Activated T-helper 1 cell treated with anti-CD3 and anti-CD28 coated beads, Interleukin-2, amount 50 U/mL, for 16 hours (primary cell): ENCODE results near the gene SH2D6.
"Not testable (repeated sequence)": the region's sequence is repeated elsewhere in the genome, so short reads cannot be mapped to it uniquely, and the experiment has no call there.

Experiments
- DNase-seq, 2 donors: peaks; one replicate each; pipeline ENCODE4 v3.0.0-alpha.2; 2020; ENCODE audit warnings: low read depth in 1 of 2, low spot score in 1 of 2

SH2D6 gene

DNA sequence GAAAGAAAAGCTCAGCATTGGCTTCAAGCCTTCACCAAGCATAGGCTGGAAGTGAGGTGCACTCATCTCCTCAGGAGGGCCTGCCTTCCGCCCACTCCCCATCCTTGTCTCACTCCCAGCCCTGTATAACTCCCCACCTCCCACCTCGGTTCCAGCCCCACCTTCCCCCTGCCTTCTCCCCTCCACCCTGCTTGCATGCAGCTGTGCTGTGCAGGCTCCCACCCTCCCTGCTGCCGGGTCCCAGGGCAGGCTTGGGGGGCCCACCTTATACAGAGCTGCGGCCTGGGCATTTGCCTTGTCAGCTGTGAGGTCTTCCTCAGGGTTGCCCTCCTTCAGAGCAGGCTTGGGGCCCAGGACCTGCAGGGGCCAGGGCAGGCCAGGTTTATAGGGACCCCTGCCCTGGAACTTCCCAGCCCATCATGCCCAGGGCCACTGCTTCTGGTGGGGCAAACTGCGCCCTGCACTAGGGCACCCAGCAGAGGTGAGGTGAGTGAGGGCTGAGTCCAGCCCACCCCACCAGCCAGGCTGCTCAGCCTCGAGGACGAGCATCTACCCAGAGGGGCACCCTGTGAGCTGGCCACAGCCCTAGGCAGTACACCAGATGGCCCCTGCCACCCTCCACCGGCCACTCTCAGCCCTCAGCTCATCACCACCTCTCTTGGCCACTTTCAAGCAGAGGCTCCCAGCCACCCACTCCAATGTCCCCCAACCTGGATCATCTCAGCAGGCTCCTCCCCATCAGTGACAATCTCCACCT lies 19.9 kb upstream of the SH2D6 start:
- DNase-seq: no peak

GRCh38 chr2:85399183-85399455 lies 19.4 kb upstream of the SH2D6 start:
- DNase-seq: no peak

DNA sequence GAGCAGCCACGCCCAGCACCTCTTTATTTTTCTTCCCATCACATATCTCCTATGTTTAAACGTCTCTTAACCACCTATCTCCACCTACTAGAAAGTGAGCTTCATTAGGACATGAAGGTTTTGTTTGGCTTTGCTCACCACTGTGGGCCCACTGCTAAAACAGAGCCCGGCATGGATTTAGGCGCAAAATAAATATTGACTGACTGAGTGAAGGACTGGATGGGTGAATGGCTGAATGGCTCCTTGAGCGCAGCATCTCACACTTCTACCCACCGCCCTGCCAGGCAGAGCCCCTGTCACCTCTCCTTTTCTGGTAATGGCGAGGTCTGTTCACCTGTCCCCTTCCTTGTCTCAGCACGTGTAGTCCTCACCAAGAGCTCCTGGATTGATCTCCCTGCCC lies 18.5 kb upstream of the SH2D6 start:
- DNase-seq: no peak

DNA sequence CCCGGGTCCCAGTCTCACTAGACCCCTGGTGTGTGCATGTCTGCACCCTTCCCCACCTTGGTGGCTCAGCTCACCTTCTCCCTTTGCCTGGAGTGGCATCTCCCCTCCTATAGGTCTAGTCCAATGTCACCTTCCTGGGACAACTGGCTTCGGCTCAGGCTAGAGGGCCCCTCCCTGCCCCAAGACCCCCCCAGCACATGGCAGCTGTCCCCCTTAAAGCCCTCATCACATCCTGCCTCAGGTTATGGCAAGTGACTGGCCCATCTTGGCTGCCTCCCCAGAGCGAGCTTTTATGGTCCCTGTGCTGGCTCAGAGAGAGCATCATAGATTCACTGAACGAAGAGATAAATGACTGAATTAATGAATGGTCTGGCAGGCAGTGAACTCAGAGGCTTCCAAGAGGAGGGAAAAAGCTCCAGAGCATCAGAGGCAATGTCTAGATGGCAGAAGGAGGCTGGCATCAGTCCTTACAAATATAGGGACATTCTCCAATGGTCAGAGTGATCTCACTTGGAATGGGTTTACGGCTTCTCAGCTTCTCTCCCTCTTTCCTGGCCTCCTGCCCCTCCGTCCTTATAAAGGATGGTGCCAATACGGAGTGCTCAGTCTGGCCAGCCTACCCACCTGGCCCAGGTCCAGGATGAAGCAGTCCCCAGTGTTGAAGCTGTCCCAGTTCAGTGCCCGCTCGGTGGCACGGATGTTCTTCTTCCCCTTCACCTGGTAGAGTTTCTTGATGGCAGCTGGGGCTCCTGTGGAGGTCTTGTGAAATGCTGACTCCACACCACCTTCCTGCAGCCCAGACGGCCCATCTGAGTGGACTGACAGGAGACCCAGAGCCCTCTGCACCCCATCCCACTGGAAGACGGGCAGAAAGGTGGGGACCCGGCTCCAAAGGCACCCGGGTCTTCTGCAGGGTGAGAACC lies 17.7 kb upstream of the SH2D6 start:
- no peak for DNase-seq

- no peak for DNase-seq
Measured at GRCh38 chr2:85401464-85401805, 17.1 kb upstream of the SH2D6 start.

DNA sequence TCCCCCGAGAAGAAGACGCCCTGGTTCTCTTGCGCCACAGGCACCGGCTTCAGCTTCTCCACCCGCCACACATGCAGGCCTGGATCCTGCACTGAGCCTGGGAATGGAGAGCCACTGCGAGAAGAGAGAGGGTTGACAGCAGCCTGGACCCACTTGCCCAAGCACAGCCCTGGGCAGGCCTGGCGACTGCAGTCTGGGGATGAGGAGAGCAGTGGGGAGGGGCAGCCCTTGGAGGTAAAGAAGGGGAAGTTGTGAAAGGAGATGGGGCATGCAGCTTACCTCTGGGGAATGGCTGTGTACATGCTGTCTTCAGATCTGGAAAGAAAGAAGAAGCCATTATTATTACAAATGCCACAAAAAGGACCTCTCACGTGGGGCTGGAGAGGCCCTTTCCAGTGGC lies 16.7 kb upstream of the SH2D6 start:
- DNase-seq: no peak

- peak; percentile 36 to 43 for DNase-seq
Measured at GRCh38 chr2:85405201-85406059, 13.1 kb upstream of the SH2D6 start.

DNA sequence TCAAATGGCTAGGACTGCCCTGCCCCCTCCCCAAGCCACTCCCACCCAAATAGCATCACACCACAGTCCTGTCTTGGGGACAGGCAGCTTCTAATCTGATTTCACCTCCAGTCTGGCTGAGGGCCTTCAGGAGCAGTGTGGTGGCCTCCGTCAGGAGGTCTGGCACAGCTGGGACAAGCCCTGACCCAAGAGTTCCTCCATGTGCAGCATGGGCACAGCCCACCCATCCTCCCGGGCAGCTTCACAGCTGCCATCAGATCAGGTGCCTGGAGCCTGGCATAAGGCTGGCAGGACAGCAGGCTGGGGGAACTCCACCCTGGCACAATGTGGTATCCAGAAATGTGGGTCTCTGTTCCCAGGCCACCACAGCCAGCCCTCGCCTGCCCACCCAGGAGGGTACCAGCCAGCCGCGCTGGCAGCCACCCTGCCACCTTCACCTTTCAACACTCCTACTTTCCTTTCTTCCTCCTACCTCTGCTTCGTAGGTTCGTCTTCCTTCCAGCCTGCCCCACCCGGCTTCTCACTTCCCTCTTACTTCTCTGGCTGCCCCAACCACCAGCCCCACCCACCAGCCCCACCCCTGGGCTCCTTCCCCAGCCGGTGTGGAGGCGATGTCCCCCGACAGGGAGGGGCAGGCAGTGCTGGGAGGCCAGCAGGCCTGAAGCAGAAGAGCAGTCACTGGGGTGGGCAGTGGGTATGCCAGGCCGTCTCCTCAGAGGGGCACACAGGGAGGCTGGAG lies 8.5 kb upstream of the SH2D6 start, which contains the start of gene CAPG:
CAPG (minus strand) TSS at position 522 of the 739 bp plus-strand sequence. CDS start 8,221 bp downstream, outside the sequence.
- no peak for DNase-seq

DNA sequence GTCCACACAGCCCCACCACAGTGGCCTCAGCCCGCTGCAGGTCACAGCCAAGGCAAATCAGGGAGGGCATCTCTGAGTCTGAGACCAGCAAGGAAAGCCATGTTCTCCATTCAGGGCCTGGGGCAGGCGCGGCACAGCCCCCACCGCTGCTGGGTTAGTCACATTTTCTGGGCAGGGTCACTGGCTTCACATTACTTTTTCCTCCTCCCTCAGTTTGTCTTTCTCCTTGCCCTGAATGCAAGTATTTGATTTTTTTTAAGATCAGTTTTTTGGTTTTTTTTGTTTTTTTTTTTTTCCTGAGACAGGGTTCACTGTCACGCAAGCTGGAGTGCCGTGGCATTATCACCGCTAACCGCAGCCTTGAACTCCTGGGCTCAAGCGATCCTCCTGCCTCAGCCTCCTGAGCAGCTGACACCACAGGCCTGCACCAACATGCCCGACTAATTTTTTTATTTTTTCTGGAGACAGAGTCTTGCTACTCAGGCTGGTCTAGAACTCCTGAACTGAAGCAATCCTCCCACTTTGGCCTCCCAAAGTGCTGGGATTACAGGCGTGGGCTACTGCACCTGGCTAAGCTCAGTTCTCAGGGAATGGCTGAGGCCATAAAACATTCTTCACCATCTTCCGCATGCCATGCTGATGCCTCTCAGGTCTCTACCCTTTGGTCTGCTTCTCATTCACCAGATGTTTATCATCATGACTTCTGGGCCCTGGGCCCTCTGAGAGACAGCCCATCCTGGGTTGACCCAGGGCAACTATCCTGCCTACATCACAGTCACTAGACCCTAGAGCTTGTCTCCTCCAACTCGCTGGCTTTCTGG lies 7.7 kb upstream of the SH2D6 start:
- DNase-seq: no peak

GRCh38 chr2:85411405-85411748 lies 7.1 kb upstream of the SH2D6 start:
- no peak for DNase-seq

DNA sequence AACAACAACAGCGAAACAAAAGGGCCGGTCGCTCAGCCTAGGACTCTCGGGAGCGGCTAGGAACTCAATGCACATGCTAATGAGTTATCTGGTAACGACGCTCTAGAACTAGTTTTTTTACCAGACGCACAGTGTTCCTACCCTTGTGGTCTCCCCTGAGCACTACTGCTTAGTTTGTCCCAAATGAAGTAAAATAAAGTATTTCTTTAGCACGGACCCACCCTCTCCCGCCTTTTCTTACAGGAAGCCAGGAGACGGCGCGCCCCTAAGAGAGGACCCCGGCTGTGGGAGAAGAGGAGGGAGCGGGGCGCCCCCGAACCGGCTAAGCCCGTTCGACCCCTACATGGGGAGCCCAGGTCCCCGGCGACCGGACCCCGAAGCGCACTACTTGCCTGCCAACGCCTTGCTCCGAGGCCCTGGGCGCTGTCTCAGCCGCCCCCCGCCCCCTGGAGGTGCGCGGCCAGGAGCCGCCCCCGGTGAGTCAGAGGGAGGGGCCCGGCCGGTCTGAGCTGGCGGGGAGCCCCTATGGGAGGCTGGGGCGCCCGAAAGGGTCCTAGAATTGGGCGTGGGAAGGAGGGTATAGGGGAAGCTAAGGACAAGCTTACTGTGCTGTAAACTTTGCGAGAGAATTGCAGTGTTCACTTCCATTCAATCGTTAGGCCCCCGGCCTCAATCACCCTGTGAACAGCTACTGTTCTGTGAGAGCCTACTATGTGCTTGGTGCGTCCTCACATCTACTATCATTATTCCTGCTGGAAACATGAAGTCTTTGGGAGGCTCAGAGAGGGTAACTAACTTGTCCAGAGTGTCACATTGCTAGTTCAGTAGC lies 4.7 kb upstream of the SH2D6 start:
- no peak for DNase-seq

DNA sequence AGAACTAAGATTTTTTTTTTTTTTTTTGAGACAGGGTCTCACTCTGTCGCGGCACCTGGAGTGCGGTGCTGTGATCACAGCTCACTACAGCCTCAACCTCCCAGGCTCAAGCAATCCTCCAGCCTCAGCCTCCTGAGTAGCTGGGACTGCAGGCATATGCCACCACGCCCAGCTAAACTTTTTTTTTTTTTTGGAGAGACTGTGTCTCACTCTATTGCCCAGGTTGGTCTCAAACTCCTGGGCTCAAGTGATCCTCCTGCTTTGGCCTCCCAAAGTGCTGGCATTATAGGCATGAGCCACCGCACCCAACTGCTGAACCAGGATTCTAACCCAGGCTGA lies 4.1 kb upstream of the SH2D6 start:
- DNase-seq: not testable (repeated sequence)

DNA sequence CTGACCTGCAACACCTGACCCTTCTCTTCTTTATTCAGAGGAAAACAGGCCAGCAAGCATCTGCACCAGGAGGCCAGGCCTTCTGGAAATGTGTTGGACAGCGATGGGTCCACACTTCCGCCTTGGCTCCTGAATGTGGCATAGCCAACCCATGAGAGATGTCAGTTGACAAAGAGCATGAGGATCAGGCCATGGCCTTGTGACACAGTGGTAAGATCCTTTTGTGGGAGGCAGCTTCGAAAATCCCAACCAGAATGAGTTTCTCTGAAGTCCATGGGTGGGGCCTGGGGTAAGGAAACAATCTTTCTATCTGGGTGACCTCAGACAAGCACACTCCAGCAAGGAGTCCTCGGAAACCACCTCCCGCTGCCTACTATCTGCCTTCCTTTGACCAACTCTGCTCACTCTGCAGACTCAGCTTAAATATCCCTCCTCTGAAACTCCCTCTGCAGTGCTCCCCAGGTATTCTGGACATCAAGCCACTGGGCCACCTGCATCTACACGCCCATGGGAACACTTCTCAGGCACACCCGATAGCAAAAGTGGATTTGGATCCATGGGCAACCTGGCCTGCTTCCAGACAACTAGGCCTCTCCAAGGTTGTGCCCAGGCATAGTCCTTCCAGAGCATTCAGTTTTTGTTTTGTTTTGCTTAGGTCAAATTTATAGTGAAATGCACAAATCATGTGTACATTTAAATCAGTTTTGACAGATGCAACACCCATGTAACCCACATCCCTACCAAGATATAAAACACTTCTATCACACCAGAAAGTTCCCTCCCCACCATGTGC lies 3.6 kb upstream of the SH2D6 start:
- DNase-seq: no peak

- DNase-seq: no peak
Measured at GRCh38 chr2:85415980-85416650, 2.4 kb upstream of the SH2D6 start.

- no peak for DNase-seq
Measured at GRCh38 chr2:85419009-85419675, 628 bp downstream of the SH2D6 start.

DNA sequence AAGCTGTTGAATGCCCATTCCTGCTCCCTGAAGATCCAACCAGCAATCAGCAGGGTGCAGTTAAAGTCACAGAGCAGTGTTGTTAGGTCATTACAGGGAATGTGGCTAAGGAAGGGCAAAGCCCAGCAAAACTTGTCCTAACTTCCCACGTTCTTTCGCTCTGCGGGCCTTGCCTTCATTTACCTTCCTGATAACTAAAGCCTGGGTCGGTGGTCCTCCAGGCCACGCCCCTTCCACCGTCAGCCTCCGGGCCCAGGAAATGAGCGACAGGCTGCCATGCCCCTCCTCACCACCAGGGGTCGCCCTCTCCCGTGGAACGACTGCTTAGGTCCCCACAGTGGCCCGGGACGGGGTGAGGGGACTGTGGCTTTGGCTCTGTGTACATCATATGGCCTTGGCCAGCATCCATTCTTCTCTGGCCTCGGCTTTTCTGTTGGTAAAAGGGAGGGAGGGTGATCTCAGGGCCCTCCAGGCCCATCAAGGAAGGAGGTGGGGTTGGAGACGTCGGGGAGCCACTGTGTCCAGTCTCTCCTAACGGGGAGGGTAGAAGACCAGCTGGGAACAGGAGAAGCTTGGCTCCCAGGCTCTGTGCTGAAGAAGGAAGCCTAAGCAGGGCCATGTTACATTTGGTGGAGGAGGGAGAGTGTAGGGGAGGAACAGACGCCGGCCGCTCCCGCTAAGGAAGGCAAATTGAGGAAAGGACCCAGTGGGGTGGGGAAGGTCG lies 2.2 kb downstream of the SH2D6 start:
- DNase-seq: peak; percentile 84 to 93
